Activated CD8-positive, alpha-beta memory T cell treated with anti-CD3 and anti-CD28 coated beads, Interleukin-2, amount 50 U/mL, for 1 hour (primary cell): ENCODE measurements around the gene MGME1.

ENCODE experiments used
- DNase-seq: peaks from one replicate; pipeline ENCODE4 v3.0.0-alpha.2; 2020; ENCODE audit errors: extremely low read depth

MGME1 gene

DNA sequence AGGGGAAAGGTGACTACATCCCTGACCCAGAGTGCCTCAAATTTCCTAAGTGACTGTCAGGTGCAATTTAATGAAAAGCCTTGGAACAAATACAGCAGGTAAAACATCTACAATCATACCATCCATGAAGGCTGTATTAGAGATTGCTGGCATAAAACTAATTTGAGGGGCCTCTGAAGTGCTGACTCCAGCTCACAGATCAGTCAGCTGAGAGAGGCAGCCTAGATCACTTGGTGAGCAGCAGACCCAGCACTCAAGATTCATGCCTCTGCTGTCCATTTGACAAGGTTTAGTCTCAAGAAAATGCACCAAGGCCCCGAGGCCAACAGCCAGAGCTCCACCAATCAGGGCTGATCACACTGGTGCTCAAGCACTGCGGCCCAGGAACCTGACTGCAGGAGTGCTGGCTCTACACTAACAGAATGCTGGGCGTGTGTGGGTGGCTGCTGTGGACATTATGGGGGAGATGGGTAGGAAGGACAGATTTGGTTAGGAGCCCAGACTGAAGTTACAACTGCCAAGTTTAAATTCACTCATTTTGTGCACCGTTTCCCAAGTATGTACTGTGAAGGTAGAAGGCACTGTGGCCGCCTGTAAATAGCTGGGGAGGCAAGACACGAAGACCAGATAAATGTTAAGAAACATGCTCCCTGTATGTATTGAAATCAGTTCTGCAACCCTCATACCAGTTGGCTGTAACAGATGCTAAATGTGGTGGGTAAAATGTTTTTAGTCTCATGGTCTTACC lies 28.4 kb upstream of the MGME1 start:
- no peak for DNase-seq

DNA sequence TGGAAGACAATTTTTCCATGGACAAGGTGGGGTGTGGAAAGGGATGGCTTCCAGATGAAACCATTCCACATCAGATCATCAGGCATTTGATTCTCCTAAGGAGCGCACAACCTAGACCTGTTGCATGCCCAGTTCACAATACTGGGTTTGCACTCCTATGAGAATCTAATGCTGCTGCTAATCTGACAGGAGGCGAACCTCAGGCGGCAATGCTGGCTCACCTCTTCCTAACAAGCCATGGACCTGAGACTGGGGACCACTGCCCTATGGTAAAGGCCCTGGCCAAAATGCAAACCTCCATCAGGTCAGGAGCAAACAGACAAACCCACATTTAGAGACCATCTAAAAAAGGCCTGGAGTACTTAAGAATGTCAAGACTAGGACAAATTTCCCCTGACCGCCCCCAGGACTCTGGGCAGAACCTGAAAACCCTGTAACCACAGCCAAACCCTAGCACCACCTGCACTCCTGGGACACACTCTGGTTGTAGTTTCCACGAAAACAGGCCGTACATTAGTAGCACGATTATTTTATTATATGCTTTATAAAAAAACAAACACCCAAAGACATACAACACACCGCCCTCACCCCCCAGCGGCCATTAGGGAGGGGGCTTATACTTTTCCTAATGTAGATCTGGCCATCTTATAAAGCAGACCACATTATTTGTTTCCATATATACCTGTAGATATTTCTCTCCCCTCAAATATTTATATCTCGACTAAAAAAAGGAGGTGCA lies 27.6 kb upstream of the MGME1 start:
- no peak for DNase-seq

DNA sequence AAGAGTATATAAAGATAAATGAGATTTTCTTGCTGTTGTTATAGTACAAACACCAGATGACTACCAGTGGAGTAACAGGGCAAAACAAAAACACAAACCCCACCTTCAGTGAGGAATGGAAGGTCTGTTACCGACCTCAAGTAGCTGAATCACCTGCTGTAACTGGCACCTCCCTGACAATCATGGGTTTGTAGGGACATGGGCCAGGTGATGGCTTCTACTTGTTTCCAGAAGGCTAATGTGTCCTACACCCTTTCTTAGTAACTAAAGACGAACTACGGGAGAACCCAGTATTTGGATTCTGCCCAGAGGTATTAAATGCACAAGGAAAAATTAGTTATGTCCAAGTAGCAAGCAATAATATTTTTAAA lies 27.0 kb upstream of the MGME1 start:
- DNase-seq = no peak

DNA sequence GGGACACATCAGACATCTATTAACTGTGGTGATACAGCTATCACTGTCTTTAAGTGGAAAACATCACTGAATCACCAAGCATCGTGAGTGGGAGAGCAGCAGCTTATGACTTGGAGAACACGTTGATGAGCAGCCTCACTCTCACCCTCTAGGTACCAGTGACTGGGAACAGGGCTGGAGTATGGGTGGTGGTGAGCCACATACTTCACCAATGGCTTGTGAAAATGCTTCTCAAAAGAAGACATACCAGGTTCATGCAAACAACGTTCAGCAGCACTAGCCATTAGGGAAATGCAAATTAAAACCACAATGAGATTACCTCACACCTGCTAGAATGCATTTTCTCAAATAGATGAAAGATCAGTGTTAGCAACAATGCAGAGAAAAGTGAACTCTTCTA lies 25.5 kb upstream of the MGME1 start:
- DNase-seq = no peak

DNA sequence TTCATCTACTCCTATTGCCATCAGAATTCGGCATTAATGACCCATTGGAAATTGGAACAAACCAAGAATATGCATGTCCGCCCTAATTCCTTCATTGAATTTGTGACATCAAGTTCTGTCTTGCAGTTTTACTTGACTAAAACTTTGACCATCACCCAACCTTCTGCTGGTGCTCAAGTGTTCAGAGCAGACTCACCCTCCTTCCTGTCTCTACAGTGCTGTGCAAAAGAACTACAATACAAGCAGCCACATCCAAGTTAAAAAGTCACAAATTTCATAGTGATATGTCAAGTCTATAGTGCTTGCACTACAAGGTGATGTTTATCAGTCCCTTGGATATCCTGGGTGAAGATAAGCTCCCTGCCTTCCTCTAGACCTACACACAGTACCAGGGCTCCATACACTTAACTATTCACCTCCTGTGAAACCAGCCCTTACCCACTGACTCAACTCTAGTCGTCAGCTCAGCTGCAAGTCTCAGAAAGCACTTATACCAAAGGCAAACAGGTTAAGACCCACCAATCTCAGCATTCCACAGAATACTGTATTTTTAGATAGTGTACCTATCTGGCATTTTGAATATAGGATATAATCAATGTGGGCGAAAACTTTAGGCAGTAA lies 23.9 kb upstream of the MGME1 start:
- no peak for DNase-seq

DNA sequence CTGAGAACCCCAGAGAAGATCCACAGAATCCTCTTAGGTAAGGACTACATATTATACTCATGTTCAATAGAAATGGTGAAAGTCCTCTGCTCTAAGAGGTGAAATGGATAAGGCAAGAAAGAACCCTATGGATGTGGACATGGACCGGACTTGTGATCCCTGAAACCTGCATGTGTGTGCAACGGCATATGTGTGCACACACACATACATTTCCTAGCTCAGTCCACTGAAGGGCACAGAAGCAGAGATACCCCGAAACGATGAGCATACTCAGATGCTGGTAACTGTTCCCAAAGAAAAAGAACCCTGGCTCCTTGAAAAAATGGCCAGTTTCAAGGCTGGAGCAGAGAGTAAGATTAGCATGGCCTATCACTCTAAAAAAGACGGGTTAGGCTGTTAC lies 22.8 kb upstream of the MGME1 start:
- no peak for DNase-seq

DNA sequence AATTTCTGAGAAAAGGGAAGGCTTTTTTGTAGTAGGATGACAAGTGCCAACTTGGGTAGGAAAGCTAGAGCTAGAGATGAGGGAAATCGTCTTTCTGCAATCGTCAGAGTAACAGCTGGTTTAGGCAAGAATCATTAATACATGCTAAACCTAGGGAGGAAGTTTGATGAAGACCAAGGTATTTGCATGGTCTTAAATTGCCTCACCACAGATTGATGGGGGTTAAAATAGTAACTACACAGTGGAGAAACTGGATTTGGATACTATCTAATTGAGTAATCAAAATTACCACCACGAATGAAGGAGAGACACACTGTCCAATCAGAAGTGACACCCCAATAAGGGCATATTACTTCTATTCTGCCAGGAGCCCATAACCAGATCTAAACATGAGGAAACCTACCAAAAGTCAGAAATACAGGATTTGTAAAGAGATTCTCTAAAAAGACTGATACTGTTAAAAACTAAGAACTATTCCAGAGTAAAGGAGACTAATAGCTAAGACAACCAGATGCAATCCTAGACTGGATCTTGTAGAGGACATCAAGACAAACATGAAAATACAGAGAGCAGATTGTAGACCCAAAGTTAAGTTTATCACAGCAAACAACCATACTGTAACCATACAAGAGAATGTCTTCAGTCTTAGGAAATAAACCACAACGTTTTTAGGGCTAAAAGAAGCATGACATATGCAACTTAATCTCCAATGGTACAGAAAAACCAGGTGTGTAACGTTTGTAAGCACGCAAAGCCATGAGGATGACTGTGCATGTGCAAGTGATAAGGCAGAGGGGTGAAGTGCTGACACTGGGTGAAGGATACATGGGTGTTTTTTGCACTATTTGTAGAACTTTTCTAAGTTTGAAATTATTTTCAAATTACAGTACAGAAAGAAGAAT lies 22.0 kb upstream of the MGME1 start:
- DNase-seq = no peak

DNA sequence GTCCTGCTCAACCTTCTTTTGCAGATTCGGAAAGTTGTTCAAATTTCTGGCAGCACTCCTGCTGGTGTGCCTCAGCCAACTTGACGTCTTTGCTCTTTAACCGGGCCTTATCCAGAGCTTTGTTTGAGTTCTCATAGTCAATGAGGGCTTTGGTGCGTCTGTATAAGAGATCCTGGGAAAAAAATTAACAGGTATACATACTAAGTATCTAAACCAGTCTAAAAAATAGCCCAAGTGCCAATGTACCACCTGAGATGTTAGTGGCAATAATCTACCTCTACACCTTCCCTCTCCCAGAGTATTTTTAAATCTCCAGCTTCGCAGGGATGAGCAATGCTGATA lies 21.4 kb upstream of the MGME1 start:
- DNase-seq = no peak

DNA sequence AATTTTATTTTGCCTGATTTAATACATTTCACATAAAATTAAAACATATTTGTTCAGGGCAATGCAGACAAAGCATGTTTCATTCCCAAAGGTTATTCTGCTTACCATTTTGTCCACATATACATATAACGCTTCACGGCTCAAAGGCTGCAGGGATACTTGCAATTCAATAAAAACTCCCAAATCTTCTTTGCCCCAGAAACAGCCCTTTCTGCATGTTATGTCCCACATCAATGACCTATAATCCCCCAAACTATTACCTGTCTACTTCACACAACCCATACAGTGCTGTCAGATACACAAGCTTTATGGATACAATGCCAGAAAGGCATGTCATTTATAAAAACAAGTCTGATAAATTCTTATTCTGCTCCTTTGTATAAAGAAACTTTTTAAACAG lies 20.4 kb upstream of the MGME1 start:
- no peak for DNase-seq

DNA sequence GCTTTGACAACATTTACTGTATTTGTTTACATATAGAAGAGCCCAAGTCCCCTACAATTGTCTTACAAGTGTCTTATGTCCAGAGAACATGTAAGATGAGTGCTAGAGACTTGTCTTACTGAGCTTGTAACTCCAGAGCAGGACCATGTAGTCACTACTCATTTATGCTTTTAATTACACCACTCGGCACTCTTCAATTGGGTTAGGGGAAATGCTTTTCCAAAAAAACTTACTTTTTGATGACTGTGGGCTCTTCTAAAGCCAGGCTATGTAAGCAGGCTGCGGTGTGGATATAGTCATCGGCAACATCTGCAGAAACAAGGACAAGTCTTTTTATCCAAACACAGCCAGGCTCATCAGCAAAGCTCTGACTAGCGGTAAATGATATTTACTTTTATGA lies 18.9 kb upstream of the MGME1 start:
- DNase-seq = no peak

DNA sequence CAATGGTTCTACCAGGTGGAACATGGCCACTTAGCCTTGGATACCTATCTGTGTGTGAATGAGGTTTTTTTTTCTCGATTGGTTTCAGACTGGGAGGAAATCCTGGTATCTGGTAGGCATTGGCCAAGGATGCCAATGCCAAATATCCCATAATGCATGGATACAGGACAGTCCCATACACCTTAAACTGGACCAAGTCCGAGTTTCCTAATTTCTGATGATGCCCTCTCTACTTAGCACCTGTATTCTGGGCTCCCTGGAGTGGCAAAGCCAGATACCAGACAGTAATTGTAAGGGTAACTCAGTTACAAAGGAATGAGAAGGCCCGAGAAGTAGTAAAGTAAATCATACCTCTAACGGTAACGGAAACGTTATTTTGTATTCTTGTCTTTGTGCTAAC lies 18.1 kb upstream of the MGME1 start:
- DNase-seq = no peak

DNA sequence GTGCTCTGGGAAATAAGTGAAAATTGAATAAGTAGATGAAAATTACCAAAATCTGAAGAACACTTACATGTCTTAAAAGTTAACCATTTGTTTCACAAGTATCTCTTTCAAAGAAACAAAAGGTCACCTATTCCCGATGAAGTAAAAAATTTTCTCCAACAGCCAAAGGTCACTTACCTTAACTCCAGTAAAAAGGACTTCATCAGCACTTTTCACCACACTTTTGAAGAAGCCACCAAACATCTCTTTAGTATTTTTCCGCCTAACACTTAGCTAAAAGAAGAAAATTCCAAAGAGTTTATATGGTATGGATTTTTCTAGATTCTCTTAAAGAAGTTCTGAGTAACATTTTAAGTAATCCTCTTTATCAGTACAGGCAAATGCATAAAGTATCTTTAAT lies 17.5 kb upstream of the MGME1 start:
- DNase-seq = no peak

DNA sequence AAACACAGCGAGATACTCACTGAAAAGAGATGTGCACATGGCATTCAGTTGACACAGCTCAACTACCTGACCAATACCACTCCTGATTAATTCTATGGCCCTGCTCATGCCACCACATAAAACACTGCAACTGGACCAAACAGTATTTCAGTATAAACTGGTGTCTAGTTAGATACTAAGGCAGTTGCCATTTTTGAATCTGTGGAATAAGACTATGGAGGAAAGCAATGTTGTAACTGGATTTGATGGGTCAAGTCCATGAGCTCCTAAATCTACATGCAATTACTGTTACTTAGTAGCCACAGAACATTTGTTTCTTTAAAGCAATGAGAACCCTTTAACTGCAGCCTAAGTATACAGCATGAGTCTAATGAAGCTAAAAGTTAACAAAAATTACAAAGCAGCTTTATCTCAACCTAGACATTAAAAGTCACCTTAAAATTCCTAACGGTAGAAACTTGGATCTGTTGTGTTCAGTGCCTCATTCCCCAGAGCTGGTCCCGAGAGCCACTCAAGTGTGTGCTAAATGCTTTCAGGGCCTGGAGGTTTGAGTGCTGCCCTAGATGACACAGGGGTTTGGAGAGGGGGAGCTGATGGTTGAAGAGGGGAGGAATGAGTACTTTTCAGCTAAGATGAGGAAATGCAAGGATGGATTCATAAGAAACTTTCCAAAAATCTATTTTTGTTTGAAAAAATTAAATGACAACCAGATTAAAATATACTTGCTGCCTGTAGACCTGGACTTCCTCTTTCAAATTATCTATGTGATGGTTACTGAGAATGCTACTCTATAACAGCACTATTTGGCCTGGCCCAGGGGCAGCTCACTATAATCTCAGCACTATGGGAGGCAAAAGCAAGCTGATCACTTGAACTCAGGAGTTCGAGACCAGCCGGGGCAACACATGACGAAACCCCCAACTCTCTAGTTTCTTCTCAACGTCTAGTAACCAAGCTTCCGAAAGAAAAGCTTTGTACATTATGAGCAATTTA lies 15.8 kb upstream of the MGME1 start:
- DNase-seq = no peak

DNA sequence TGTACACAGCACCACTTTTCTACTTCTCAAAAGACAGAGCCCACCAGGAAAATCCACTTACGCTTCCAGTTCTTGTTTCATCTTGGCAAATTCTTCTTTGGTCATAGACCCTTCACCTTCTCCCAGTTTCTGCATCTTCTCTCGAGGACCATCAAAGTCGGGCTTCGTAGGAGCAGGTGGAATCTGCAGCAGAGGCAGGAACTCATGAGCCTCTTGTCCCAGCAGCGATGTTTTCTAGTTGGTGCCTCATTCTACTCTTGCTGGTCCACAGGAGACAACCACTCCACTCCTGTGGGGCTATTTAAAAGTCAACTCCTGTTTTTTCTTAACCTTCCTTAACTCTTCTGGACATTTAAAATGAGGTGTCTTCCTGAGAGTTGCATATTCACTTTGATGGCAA lies 14.9 kb upstream of the MGME1 start:
- DNase-seq = no peak

DNA sequence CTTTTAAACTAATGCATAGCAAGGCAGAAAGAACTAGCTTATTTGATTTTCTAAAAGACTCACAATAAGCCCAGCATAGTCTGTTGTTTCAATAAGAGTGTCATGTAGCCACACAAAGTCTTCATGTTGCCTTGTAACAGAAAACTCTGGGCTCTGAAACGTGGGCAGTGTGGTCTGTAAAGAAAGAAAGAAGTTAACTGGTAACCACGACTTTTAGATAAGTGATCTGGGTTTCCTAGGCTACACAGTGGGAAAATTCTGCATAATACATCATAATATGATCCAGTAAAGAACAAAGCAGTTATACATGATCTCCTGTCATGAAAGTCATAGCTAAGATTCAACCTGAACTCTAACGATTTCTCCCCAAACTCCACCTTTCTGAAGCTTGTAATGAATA lies 13.5 kb upstream of the MGME1 start:
- DNase-seq = no peak

DNA sequence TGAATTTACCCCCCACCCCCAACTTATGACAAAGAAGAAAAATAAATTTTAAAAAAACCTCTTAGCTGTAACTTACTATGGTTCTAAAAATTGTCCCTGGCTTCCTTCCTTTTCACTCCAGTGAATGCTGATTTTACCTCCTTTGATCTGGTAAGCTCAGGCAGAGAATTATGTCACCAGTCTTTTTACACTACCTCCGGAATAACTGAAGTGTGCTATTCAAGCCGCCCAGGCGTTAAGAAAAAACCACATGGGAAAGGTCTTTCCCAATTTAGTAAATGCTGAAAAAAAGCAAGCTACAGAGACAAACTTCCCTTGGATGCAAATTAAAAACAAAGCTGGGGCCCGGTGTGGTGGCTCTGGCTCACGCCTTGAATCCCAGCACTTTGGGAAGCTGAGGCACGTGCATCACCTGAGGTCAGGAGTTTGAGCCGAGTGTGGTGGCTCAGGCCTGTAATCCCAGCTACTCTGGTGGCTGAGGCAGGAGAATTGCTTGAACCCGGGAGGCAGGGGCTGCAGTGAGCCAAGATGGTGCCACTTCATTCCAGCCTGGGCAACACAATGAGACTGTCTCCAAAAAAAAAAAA lies 12.6 kb upstream of the MGME1 start:
- no peak for DNase-seq

DNA sequence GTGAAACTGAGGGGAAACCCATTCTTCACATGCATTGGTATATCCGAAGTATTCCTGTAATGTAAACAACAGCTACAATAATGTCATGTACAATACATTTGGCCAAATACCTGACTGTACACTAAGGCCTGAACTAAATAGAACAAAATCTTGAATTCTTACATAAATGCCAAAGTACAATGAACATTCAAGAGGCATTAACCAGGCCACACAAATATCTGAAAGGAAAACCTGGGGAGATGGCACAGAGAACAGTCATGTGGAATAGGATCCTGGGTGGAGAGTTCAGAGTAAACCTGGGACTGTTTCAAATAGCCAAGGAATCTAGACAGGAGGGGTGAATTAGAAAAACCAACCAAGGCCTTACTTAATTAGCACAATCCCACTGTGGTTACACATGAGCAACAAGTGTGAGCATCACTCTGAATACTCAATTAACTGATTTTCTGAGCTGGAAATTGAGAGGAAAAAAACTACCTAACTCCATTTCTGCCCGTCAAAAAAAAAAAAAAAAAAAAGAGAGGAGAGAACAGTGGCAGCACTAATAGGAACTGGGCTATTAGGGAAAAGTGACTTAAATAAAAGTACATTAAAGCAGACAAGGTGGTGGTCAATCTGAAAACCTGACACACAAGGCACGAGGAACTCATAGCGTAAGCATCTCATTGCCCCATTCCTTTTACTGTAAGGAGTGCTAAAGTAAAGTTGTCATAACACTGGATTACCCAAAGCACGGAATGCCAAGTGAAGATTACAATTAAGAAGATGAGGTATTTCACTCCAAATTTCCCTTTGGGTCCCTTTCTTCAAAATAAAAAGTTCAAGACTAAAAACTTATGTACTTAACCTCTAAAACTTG lies 11.1 kb upstream of the MGME1 start:
- DNase-seq = no peak

DNA sequence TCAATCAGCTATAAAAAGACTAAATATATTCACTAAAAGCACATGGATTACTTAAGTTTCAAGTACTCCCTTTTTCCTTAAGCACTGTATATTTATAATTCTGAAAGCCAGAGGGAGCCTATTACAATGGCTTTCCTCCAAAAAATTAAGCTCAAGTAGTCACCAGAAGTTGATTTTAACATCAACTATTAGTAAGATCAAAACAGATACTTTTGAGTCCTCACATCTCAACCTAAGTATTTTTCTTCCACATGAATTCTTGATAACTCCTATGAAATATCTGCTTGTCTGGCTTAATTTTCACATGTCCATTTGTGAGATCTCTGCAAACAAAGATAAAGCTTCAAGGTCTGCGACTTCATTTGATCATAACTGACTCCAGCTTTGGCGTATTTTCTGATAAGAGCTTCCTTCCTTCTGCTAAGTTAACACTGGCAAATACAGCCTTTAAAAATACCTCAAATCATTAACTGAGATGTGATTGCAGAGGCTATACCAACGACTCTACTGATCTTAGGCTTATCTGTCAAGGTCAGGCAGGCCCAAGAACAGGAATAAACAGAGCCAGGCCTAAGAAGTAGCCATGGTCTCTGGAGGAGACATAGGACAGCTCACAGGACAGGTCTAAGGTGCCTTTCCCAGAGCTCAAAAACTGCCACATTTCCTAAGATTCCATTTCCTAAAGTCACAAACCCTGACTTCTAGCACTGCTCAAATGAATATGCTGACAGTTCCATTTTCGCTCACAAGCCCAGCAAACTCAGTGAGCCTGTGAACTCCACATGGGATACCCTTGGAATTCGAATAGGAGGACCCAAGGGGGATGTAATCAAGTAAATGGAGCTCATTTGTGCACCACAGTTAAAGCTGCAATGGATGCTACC lies 10.2 kb upstream of the MGME1 start:
- DNase-seq = no peak

DNA sequence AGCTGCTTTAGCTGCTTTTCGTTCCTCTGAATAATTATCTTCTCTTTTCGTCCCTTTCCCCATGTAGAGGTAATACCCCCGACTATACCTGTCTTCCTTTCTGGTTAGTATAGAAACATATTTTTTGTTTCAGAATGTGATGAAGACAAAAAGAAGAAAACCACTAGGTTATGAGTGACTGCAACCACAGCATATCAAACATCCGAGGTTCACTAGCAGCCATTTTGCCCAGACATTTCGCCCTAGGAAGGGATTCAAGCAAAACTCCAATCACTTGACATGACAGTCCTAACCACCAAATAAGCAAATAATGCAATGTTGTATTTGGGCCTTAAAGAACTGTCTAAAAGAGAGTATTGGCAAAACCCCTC lies 9.6 kb upstream of the MGME1 start:
- no peak for DNase-seq
